ENCODE data around the gene YIF1B. TPM values are rescaled to one million over a fixed set of nuclear protein-coding genes. Genes with fewer than 3 reads are reported as not detected.

The YIF1B gene
- total and polyA plus RNA-seq, 2 experiments from 2014 or later: 82.8 to 106 TPM

GRCh38 chr19:38293281-38293680 lies 22.5 kb downstream of the YIF1B start (continued):
- TF ChIP-seq, protein P1, sequence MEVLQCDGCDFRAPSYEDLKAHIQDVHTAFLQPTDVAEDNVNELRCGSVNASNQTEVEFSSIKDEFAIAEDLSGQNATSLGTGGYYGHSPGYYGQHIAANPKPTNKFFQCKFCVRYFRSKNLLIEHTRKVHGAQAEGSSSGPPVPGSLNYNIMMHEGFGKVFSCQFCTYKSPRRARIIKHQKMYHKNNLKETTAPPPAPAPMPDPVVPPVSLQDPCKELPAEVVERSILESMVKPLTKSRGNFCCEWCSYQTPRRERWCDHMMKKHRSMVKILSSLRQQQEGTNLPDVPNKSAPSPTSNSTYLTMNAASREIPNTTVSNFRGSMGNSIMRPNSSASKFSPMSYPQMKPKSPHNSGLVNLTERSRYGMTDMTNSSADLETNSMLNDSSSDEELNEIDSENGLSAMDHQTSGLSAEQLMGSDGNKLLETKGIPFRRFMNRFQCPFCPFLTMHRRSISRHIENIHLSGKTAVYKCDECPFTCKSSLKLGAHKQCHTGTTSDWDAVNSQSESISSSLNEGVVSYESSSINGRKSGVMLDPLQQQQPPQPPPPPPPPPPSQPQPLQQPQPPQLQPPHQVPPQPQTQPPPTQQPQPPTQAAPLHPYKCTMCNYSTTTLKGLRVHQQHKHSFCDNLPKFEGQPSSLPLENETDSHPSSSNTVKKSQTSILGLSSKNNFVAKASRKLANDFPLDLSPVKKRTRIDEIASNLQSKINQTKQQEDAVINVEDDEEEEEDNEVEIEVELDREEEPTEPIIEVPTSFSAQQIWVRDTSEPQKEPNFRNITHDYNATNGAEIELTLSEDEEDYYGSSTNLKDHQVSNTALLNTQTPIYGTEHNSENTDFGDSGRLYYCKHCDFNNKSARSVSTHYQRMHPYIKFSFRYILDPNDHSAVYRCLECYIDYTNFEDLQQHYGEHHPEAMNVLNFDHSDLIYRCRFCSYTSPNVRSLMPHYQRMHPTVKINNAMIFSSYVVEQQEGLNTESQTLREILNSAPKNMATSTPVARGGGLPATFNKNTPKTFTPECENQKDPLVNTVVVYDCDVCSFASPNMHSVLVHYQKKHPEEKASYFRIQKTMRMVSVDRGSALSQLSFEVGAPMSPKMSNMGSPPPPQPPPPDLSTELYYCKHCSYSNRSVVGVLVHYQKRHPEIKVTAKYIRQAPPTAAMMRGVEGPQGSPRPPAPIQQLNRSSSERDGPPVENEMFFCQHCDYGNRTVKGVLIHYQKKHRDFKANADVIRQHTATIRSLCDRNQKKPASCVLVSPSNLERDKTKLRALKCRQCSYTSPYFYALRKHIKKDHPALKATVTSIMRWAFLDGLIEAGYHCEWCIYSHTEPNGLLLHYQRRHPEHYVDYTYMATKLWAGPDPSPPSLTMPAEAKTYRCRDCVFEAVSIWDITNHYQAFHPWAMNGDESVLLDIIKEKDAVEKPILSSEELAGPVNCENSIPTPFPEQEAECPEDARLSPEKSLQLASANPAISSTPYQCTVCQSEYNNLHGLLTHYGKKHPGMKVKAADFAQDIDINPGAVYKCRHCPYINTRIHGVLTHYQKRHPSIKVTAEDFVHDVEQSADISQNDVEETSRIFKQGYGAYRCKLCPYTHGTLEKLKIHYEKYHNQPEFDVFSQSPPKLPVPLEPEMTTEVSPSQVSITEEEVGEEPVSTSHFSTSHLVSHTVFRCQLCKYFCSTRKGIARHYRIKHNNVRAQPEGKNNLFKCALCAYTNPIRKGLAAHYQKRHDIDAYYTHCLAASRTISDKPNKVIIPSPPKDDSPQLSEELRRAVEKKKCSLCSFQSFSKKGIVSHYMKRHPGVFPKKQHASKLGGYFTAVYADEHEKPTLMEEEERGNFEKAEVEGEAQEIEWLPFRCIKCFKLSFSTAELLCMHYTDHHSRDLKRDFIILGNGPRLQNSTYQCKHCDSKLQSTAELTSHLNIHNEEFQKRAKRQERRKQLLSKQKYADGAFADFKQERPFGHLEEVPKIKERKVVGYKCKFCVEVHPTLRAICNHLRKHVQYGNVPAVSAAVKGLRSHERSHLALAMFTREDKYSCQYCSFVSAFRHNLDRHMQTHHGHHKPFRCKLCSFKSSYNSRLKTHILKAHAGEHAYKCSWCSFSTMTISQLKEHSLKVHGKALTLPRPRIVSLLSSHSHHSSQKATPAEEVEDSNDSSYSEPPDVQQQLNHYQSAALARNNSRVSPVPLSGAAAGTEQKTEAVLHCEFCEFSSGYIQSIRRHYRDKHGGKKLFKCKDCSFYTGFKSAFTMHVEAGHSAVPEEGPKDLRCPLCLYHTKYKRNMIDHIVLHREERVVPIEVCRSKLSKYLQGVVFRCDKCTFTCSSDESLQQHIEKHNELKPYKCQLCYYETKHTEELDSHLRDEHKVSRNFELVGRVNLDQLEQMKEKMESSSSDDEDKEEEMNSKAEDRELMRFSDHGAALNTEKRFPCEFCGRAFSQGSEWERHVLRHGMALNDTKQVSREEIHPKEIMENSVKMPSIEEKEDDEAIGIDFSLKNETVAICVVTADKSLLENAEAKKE (CRISPR knock-in tag; IDR thresholded peaks at IDR 0.05): no peak
- no peak for TF ChIP-seq CREB1 (CRISPR knock-in tag; IDR thresholded peaks at IDR 0.05; ENCODE audit: low read depth)
- no peak for TF ChIP-seq ETS1 (IDR thresholded peaks at IDR 0.05)

- Mint-ChIP-seq H3K36me3 (ENCODE audit: low read depth) (peaks cover 51% of the 10 kb centered on the region), H3K27ac (no peak overlapping the region), H3K4me1 (peaks cover 2% of the 10 kb centered on the region; the same call in 2 of the 3 replicates), H3K9me3 (0 out of 3 replicates have a peak, but pooled peaks cover 3% of the 10 kb centered on the region), H3K4me3 (no peak overlapping the region), H3K27me3 (ENCODE audit: insufficient read depth, low read depth, poor library complexity) (peaks cover 11% of the 10 kb centered on the region)
- H3K79me2 ChIP-seq (replicated peaks; ENCODE audit: insufficient read depth): no peaks in the 10 kb centered on the region; the same call in 1 of the 2 replicates
- no peak overlapping the region for H3K27ac ChIP-seq (ENCODE audit: low read depth)
- DNase-seq (ENCODE audit: low spot score) (no peak), ATAC-seq (no peak)
- H3K4me2 ChIP-seq: no peak overlapping the region
- no peaks in the 10 kb centered on the region for H3K9me2 ChIP-seq (ENCODE audit: insufficient read depth)
- no peaks in the 10 kb centered on the region; the same call in 1 of the 2 replicates for H4K20me1 ChIP-seq (replicated peaks; ENCODE audit: insufficient read depth)
- H3K36me3 ChIP-seq (ENCODE audit: insufficient read depth): peaks cover 13% of the 10 kb centered on the region
- H3K27me3 ChIP-seq (ENCODE audit: insufficient read depth): no peaks in the 10 kb centered on the region
- H3K4me3 ChIP-seq: no peak overlapping the region
- H2AFZ ChIP-seq: no peak overlapping the region
- peaks cover 17% of the 10 kb centered on the region; the same call in 1 of the 2 replicates for H3F3A ChIP-seq (replicated peaks; ENCODE audit: low read depth)
- H3K4me1 ChIP-seq (ENCODE audit: insufficient read depth): no peaks in the 10 kb centered on the region
- TF ChIP-seq JUNB (IDR thresholded peaks at IDR 0.05; ENCODE audit: unreplicated experiment) (no peak), NANOG (IDR thresholded peaks at IDR 0.05; ENCODE audit: borderline replicate concordance) (no peak), EZH2 (IDR thresholded peaks at IDR 0.05; ENCODE audit: low read depth, unreplicated experiment) (no peak), ZNF114 (CRISPR knock-in tag; IDR thresholded peaks at IDR 0.05) (no peak), STAT1 (IDR thresholded peaks at IDR 0.05; ENCODE audit: unreplicated experiment) (no peak), ETS1 (IDR thresholded peaks at IDR 0.05) (no peak), ZNF331 (CRISPR knock-in tag; IDR thresholded peaks at IDR 0.05; ENCODE audit: low read depth) (no peak), POLR2AphosphoS5 (IDR thresholded peaks at IDR 0.05; ENCODE audit: low read depth) (no peak), REST (IDR thresholded peaks at IDR 0.05; ENCODE audit: unreplicated experiment) (no peak)
- TF ChIP-seq, protein P2, sequence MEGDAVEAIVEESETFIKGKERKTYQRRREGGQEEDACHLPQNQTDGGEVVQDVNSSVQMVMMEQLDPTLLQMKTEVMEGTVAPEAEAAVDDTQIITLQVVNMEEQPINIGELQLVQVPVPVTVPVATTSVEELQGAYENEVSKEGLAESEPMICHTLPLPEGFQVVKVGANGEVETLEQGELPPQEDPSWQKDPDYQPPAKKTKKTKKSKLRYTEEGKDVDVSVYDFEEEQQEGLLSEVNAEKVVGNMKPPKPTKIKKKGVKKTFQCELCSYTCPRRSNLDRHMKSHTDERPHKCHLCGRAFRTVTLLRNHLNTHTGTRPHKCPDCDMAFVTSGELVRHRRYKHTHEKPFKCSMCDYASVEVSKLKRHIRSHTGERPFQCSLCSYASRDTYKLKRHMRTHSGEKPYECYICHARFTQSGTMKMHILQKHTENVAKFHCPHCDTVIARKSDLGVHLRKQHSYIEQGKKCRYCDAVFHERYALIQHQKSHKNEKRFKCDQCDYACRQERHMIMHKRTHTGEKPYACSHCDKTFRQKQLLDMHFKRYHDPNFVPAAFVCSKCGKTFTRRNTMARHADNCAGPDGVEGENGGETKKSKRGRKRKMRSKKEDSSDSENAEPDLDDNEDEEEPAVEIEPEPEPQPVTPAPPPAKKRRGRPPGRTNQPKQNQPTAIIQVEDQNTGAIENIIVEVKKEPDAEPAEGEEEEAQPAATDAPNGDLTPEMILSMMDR (conservative IDR thresholded peaks at IDR 0.05; ENCODE audit: low read depth in 2 of 2): no peak
These were observed 23.9 kb downstream of the YIF1B start for GRCh38 chr19:38291855-38292254.
